G401 (cell line): ENCODE data around the gene FAM222A. TPM values are rescaled to one million over a fixed set of nuclear protein-coding genes. Genes with fewer than 3 reads are reported as not detected.

Source experiments
- DNase-seq: peaks from one replicate; pipeline ENCODE4 v3.0.0-alpha.2; 2015; ENCODE audit warnings: low spot score
- in situ Hi-C: cut with HindIII; loops from 2 replicates; pipeline ENCODE4 v1.10.0; 2016; ENCODE audit warnings: low sequenced_read_pairs, mixed read lengths
- total RNA-seq: library from RNA; depleted of rRNA; stranded (reverse); fragments of >200 nt; shearing (Covaris generic); gene quantifications from 2 replicates; pipeline ENCODE4 v1.2.3, GENCODE V29; 2014; rRNA removed

Gene FAM222A
- total RNA-seq, 1 experiment from 2014 or later: 4.0 TPM

DNA sequence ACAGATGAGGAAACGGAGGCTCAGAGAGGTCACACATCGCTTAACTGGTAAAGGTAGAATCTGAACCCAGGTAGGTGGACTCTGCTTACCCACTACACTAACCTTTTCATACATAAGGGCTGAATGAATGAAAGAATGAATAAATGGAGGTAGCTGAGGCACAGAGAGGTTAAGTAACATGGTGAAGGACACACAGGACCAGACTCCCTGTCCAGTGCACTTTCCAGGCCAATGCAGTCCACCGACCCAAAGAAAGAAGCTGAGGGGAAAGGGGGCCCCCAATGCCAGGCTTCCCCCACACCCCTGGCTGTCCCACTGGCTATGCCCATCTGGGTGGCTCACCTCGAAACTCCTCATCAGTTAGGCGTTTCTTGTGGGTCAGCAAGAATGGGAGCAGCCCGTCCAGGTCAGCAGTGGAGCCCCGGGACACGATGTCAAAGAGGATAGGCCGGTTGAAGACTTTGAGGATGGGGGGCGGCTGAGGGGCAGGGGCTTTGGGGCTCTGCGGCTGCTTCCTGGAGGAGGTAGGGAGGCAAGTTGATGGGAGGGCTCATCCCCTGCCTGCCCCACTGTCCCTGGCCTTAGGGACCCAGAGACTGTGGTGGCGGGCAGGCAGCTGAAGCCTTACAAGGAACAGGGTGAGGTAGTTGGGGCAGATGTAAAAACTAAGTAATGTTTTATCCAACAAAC lies 94.5 kb downstream of the FAM222A start:
- no peak for DNase-seq
- in situ Hi-C loops: no loop called here

DNA sequence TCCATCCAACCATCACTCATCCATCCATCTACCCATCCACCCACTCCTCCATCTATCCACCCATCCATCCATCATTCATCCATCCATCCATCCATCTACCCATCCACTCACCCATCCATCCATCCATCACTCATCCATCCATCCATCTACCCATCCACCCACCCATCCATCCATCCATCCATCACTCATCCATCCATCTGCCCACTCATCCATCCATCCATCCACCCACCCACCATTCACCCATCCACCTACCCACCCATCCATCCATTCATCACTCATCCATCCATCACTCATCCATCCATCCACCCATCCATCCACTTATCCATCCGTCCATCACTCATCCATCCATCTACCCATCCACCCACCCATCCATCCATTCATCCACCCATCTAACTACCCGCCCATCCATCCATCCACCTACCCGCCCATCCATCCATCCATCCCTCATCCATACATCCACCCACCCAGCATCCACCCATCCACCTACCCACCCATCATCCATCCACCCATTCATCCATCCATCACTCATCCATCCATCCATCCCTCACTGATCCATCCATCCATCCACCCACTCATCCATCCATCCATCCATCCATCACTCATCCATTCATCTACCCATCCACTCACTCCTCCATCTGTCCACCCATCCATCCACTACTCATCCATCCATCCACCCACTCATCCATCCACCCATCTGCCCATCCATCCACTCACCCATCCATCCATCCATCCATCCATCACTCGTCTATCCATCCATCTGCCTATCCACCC lies 95.4 kb downstream of the FAM222A start:
- in situ Hi-C loops: no loop called here
- DNase-seq: no peak

DNA sequence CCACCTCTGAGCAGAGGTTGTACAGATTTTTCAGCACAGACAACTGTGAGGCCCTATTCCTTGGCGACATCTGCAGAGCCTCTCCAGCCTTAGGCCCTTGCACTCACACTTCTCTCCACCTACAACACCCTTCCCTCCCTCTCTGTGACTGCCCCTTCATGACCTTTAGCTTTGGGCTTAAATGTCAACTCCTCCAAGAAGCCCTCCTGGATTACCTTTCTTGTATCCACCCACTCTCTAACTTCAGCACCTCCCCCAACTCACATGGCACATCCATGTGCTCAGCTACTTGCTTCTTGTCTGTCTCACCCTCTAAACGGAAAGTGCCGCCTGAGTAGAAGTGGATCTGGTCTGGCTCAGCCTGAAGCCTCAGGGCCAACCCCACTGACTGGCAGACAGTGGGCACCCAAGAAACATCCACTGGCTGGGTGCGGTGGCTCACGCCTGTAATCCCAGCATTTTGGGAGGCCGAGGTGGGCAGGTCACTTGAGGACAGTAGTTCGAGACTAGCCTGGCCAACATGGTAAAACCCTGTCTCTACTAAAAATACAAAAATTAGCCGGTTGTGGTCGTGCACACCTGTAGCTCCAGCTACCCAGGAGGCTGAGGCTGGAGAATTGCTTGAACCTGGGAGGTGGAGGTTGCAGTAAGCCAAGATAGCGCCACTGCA lies 97.5 kb downstream of the FAM222A start:
- no peak for DNase-seq
- in situ Hi-C loops: no loop called here

DNA sequence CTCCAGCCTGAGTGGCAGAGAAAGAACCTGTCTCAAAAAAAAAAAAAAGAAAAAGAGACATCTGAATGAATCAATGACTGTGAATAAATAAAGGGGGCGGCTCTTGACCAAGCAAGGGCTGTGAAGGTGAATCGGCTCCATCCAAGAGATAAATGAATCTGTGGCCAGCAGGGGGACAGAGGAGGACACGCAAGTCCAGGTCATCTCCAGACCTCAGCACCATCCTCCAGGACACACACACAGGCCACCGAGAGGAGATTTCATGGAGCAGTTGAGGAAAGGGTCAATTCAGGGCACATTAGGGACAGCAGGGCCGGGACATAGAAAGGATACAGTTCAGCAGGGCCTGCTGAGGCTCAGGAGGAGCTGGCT lies 98.0 kb downstream of the FAM222A start:
- in situ Hi-C loops: no loop called here
- DNase-seq: peak; percentile 40

DNA sequence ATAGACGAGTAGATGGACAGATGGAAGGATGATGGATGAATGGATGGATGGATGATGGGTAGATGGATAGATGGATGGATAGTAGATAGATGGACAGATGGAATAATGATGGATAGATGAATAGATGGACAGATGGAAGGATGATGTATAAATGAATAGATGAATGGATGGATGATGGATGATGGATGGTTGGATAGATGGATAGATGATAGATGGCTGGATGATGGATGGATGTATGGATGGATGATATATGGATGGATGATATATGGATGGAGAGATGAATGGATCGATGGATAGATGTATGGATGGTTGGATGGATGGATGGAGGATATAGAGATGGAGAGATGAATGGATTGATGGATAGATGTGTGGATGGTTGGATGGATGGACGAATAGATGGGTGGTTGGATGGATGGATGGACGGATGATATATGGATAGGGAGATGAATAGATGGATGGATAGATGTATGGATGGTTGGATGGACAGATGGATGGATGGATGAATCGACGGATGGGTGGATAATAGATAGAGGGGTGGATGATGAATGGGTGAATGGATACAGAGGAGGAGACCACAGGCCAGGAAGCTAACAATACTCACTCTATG lies 100.3 kb downstream of the FAM222A start:
- in situ Hi-C loops: no loop called here
- DNase-seq: no peak

DNA sequence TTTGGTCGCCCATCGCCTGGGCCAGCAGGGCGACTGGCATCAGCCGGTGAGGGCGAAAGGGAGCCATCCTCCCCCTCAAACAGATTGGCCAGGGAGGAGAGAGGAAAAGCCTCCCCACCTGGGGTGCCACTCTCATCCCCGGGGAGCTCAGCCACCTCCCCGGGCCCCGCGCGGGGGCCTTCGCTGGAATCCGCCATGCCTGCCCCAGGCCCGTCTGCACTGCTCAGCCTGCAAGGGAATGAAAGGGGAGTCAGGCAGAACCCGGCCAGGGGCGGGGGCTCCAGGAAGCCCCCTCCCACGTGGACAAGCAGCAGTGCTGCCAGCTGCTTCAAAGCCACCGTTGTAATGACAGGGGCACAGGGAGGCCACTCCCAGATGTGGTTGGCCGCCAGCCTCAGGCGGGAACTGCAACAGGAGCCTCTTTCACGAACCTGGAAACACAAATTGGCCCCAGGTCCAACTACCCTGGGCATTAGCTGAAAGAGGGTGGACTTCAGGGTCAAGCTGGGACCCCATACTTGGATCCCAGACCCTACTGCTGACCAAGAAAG lies 101.0 kb downstream of the FAM222A start:
- no peak for DNase-seq
- in situ Hi-C loops: no loop called here

DNA sequence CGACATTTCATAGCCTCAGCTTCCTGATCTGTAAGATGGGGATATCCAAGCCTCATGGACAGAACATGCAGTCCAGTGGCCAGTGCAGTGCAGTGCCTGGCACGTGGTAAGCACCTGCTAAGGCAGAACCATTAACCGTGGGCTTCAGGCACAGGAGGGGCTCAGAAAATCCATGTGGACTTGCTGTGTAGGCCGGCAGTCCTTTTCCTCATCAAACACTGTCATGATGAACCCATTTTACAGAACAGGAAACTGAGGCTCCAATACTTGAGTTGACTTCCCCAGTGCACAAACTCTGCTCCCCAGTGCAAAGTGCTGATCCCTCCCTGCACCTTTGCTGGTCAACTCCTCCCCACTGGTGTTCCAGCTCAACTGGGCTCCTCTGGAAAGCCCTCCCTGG lies 101.6 kb downstream of the FAM222A start:
- in situ Hi-C loops: no loop called here
- no peak for DNase-seq

DNA sequence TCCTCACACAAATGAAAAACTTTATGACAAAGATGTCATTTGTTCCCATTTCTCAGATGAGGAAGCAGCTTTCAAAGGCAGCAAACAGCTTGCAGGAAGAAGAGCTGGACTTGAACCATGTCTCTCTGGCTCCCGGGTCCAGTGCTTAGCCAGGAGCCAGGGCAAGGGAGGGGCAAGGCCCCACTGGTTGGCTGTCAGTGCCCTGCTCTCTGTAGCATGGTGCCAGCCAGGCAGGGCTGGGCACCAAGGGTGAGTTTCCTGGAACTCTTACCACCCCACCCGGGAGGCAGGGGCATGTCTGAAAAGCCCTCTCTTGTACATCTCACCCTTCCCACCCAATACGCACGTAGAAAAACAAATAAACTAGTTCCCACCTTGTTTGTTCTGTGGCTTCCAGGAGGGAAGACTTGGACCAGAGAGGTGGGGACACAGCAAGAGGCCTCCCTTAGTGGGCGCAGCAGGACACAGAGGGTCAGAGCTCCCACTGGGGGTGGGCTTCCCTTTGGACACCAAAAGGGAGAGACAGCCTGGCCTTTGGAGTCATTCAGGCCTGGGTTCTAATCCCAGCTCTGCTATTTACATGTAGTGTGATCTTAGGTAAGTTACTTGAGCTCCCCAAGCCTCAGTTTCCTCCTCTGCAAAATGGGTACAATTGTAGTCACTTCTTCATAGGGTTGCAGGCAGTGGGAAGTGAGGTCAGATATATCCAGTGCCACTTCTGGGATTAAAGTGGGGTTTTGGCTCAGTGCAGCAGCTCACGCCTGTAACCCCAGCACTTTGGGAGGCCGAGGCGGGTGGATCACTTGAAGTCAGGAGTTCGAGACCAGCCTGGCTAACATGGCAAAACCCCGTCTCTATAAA lies 102.4 kb downstream of the FAM222A start:
- in situ Hi-C loops: no loop called here
- no peak for DNase-seq

DNA sequence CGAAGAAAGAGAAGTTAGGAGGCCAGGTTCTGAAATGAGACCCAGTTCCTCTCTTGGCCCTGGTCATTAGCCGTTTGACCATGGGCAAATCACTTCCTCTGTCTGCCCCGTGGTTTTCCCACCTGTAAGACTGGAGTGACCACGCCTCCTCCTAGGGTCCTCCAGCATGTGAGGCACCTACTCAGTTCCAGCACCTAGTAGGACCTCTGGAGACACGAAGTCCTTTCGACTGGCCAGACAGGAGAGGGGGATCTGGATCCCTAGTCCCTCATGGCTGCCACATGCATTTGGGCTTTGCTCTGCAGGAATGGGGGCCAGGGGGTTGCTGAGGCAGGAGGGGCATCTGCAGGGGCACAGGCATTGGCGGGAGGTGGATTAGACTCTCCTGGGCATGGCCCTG lies 103.2 kb downstream of the FAM222A start:
- in situ Hi-C loops: no loop called here

DNA sequence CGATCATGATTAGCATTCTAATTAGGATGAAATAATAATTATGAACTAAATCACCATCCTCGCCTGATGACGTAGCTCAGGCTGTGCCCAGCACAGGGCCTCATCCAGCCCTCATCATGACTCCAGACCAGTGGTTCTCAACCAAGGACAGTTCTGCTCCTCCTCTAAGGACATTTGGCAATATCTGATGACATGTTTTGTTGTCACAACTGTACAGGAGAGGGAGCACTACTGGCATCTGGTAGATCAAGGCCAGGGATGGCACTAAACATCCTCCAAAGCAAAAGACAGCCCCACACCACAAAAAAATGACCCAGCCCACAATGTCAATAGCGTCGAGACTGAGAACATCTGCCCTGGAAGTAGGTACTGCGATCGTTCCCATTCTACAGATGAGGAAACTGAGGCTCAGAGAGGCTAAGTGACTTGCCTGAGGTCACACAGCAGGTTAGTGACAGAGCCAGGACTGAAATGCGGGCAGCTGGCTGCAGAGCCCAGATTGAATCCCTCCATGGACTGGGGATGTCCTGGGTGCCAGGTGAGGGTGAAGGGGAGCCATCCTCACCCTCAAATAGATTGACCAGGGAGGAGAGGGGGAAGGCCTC lies 104.1 kb downstream of the FAM222A start:
- in situ Hi-C loops: no loop called here
- no peak for DNase-seq

More for the DNA sequence above, 103.2 kb downstream of the FAM222A start:
- no peak for DNase-seq

DNA sequence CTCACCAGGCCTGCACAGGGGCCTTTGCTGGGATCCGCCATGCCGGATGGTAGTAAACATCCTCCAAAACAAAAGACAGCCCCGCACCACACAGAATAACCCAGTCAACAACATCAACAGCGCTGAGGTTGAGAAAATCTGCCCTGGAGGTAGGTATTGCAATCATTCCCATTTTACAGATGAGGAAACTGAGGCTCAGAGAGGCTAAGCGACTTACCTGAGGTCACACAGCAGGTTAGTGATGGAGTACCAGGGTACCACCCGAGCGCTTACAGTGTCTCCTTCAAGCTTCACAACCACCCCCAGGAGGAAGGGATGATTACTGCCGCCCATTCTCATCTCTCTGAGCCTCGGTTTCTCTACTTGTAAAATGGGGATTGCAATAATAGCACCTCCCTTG lies 104.6 kb downstream of the FAM222A start:
- no peak for DNase-seq
- in situ Hi-C loops: no loop called here

DNA sequence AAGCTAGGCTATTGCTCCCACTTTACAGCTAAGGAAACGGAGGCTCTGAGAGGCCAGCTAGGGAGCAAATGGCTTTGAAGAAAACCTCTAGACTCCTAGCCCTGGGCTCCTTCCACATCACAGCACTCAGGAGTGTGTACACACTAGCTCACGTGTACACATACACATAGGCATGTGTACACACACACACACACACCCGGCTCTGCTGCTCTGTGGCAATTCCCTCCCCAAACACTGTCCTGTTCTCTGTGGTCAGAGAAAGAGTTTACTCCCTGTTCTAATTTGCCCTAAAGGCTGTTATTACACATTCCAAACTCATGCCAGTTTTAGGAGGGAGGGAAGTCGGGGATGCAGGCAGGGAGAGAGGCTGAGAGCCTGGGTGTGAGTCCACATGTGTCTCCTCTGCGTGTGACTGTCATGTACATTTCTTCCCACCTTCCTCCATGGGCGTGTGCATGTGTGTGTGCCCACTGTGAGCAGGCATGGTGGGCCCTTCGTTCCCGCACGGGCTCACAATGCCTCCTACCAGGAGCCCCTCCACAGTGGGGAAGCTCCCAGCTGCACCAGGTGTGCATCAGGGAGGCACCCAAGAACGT lies 105.4 kb downstream of the FAM222A start:
- peak; percentile 34 for DNase-seq
- in situ Hi-C loops: no loop called here

Other genes starting within 250 kb of the FAM222A start
- gene KCTD10, start 236.5 kb upstream of the FAM222A start, total RNA-seq: 46.4 and 59.2 TPM in 2 replicates
- gene UBE3B, start 236.2 kb upstream of the FAM222A start, total RNA-seq: 20.3 and 37.8 TPM in 2 replicates
- gene MMAB, start 140.3 kb upstream of the FAM222A start, total RNA-seq: 44.0 and 50.3 TPM in 2 replicates
- gene MVK, start 140.0 kb upstream of the FAM222A start, total RNA-seq: 34.5 and 37.4 TPM in 2 replicates
- not detected in 2 replicates for gene TRPV4, start 119.6 kb downstream of the FAM222A start, total RNA-seq
- 31.0 and 34.9 TPM in 2 replicates for gene GLTP, start 166.7 kb downstream of the FAM222A start, total RNA-seq
- 12.9 and 38.3 TPM in 2 replicates for gene TCHP, start 186.4 kb downstream of the FAM222A start, total RNA-seq